Amygdala (tissue), 56 donors: ENCODE data around the gene HECA.

Experiments
- DNase-seq, 56 donors: peaks; one replicate each; lab custom pipeline; 2025; lab: John Stamatoyannopoulos, UW

The HECA gene

DNA sequence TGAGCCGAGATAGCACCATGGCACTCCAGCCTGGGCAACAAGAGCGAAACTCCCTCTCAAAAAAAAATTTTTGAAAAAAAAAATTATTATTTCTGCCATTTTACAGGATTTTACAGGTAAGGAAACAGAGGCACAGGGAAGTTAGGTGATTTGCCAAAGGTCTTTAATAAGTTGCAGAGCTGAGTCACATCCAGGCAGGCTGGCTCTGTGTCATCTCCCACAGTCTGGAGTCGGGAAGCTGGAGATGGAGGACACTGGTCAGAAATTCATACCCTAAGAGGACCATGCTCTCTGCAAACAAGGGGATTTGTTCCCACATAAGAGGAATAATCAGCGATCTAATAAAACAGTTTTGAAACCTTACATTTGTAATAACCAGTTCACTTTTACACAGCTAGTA is 24.1 kb downstream of the HECA start:
- no peak for DNase-seq

DNA sequence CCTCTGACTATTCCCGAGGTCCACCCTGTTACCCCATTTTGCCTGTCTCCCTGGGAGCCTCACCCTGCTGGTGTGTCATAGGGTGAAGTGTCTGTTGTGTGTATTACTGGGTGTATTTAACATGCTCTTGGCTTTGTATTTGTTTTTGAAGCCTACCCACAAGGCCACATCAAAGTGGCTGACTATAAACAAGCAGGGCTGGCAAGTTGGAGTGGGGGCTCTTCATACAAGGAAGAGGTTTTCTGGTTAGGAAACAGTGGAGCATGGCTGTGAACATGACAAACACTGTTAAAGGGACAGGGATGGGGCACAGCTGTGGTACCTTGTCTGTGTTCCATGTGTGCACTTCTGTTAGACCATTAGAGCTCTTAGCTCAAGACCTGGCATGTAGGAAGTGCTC is 26.3 kb downstream of the HECA start:
- DNase-seq, result no peak

DNA sequence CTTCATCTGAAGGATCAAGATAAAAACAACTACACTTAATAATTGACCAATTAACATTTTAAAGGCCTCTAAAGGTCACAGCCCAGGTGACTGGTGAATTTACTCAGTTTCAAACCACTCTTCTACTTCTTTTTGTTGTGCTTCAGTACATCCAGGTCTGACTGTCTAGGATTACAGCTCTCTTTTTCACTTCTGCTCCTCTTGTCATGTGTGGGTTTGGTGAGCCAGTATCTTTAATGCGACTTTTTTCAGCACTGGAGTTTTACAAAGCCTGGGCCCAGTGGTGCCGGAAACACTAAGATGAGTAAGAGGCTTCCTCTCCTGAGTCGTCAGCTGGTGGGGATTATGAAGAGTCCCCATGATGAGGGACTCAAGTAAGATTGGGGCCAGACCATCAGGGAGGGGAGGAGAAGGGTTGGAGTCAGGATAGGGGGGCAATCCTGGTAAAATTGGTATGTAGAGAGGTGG is 27.0 kb downstream of the HECA start:
- no peak for DNase-seq

DNA sequence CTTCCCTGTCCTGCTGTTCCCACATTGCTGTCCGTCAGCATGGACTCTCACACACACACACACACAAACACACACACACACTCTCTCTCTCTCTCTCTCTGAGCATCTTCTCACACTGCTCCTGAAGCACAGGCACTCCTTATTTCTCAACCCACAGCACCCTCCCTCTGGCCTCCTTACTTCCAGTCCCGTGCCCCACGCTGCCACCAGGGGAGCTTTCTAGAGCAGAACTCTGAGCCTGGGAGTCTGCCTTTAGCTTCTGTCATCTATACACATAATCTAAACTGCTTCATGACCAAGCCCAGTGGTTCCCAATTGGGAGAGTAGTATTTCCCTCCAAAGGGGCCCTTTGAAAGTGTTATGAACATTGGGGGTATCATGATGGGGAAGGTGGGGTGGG is 29.1 kb downstream of the HECA start:
- no peak for DNase-seq

DNA sequence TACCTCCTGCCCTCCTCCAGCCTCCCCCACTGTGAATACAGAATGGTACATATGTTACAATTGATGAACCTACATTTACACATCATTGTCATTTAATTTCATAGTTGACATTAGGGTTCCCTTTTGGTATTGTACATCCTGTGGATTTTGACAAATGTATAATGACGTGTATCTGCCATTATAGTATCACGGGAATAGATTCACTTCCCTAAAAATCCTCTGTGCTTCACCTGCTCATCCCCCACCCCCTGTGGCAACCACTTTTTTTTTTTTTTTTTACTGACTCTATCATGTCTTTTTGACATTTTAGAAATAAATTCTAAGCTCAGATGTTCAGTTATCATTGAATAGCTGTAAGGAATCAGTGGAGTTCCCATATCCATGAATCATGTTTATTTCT is 30.4 kb downstream of the HECA start:
- DNase-seq, result no peak

DNA sequence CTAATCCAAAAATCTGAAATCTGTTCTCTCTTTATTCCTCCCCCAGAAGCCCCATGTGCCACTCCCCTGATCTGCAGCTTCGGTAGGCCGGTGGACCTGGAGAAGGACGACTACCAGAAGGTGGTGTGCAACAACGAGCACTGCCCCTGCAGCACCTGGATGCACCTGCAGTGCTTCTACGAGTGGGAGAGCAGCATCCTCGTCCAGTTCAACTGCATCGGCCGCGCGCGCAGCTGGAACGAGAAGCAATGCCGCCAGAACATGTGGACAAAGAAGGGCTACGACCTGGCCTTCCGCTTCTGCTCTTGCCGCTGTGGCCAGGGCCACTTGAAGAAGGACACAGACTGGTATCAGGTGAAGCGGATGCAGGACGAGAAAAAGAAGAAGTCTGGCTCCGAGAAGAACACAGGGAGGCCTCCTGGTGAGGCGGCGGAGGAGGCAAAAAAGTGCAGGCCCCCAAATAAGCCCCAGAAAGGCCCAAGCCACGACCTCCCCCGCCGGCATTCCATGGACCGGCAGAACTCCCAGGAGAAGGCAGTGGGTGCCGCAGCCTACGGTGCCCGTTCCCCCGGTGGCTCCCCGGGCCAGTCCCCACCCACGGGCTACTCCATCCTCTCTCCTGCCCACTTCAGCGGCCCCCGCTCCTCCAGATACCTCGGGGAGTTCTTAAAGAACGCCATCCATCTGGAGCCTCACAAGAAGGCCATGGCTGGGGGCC is 31.5 kb downstream of the HECA start:
- DNase-seq, result no peak

DNA sequence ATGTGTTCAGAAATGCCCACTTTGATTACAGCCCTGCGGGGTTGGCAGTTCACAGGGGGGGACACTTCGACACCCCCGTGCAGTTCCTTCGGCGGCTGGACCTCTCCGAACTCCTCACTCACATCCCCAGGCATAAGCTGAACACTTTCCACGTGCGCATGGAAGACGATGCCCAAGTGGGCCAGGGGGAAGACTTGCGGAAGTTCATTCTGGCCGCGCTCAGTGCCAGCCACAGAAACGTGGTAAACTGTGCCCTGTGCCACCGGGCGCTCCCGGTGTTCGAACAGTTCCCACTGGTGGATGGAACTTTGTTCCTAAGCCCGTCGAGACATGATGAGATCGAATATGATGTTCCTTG is 32.1 kb downstream of the HECA start:
- DNase-seq, result no peak

DNA sequence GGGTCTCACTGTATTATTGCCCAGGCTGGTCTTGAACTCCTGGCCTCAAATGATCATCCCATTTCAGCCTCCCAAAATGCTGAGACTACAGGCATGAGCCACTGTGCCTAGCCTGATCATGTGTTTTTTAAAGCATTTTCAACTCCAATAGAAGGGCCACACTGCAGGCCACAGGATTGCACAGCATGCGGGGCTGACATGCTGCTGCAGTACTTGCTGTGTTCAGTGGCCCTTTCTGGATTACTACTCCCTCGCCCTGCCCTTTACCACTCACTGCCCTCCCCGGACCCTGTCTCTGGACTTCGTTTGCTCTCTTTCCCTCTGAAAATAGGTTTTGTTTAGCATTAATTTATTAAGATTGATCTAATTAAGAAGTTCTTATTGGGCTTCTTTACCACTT is 37.3 kb downstream of the HECA start:
- DNase-seq, result no peak

DNA sequence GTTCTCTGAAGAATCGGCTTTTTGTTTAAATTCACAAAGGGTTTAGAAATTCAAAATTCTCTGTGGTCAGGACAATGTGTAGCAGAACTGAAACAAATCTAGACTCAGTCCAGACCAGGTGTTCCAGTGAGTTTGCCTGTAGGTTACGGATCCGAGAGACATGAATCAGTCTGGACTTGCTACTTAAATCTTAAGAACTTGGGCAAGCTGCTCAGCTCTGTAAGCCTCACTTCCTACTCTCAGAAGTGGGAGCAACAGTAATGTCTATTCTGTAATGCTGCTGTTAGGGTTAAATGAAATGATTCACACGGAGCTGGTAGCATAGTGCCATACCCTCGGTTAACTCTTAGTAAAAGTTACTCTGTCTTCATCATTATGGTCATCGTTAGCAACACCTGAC is 37.7 kb downstream of the HECA start:
- no peak for DNase-seq

DNA sequence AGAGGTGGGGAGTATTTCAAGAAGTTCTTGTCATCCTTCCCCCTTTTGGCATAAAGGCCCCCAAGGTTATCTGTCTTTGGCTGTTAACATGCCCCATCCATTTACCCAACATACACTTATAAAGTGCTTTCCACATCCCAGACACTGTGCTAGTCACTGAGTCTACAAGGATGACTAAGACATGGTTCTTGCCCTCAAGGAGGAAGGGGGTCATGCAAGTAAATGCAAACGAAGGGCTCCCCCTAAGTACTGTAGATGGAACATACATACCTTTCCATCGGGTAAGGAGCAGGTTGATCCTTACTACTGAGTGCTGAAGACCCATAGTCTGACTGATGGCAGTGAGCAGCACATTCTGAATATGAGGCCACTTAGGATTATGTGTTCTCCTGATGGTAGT is 38.3 kb downstream of the HECA start:
- DNase-seq, result no peak

DNA sequence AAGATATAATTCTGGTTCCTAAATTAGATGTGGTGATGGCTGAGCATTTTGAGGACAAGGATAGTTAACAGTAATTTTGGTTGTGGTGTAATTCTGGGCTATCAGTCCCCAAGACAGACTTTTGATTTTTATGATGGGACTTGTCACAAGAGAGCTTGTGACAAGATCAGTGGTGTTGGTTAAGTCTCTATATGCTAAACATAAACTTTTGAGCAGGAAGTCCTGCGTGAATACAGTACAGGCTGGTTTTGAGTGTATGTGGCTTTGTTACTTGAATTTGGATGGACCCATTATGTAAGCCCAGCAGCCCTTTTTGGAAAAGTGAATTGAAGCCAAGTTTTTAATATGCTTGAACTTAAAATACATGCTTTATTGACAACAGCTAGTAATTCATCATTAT is 38.9 kb downstream of the HECA start:
- DNase-seq, result no peak

DNA sequence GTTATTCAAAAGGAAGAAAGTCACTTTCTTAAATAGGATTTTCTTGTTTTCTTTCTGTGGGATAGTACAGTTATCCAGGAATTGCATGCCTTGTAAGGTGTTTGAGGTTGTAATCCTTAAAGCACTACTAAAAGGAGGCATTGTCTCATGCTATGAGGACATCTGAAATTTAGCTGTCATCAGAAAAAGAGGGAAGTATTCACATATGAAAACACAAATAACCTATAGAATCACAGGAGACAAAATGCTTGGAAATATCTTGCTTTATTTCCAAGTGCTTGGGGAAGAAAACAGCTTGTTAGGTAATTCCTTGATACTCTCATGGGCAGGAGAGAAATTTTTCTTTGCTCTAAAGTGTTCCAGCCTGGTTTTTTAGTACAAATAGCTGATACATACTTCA is 40.1 kb downstream of the HECA start:
- no peak for DNase-seq

DNA sequence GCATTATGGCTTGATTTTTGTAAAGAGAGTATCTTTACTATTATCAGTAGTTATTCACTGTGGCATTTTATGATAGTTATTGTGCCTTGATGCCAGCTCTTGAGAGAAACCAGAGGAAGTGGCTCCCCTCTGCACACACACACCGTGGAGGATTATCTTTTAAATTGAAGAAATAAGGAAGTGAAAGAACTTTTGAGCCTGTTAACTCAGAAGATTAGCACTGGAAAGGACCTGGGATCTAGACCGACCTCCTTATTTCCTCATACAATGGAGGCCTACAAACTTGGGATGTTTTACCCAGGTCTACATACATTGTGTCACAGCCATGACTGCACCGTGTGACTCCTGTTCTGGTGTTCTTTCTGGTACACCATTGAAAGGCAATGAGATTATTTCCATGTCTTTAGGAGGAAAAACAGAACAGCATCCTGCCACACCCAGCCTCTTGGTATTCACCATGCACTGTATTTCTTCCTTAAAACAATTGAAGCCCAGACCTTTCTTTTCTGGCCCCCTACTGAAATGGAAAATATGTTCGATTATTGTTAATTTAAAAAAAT is 40.6 kb downstream of the HECA start:
- DNase-seq, result no peak

DNA sequence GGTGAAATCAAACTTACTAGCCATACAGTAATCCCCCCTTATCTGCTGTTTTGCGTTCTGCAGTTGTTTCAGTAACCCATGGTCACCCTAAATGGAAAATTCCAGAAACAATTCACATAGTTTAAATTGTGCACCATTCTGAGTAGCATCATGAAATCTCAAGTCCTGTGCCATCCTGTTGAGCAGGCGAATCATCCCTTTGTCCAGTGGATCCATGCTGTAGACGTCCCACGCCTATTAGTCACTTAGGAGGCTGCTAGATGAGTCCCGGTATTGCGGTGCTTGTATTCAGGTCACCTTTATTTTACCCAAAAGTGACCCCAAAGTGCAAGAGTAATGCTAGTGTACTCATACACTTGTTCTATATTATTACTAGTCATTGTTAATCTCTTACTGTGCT is 46.4 kb downstream of the HECA start:
- DNase-seq, result no peak

DNA sequence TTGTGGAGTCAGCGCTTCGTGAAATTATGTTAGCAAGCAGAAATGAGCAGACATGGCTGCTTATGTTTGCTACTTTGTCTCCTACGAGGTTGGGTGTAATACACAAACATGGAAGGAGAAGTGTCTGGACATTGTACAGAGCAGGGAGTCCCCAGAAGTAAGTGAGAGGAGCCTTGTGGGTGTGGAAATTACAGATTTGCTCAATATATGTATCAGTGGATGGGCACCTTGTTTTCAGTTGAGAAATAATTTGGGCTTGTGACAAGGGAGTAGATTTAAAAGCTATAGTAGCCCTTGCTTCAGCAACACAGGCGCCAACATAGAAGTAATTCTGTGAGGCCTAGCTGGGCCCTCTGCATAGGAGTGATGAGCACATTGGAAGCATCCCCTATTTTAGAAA is 49.2 kb downstream of the HECA start:
- no peak for DNase-seq

DNA sequence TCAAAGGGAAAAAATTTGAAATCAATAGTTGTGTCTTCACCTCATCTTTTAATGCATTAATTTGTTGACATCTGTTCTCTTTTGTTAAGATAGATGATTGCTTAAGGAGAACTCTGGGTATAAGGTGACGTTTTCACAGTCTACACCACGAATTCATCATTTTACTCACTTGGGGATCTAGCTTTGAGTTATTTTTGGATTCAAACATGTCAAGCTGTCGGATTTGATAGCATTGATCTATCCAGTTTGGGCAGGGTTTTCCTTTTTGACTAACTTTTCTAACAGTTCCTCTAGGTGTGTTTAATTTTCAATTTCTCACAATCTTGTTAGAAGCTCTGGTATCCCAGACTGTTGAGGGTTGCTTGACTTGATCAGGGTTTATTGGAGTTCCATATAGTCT is 49.6 kb downstream of the HECA start:
- DNase-seq, result no peak

DNA sequence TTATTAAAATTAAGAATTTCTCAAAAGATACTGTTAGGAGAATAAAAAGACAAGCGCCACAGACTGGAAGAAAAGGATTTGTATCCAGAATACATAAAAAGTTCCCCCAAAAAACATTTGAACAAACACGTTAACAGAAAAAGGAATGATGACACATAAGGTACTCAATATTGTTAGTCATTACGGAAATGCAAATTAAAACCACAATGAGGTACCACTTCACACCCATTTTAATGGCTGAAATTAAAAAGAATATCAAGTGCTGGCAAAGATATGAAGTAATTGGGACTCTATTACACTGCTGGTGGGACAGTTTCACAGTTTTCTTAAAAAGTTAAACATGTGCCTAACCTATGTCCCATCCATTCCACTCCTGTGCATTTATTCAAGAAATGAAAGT is 51.4 kb downstream of the HECA start:
- DNase-seq, result no peak

DNA sequence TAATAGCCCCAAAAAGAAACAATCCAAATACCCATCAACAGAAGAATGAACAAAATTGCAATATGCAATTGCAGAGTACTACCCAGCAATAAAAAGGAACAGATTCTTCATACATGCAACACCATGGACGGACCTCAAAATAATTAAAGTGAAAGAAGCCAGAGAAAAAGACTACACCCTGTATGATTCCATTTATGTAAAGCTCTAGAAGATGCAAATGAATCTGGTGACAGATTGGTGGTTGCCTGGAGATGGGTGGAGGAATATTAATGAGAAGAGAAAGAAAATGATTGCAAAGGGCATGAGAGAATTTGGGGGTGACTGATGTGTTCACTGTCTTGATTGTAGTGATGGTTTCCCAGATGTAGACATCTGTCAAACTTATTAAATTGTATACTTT is 51.8 kb downstream of the HECA start:
- no peak for DNase-seq

DNA sequence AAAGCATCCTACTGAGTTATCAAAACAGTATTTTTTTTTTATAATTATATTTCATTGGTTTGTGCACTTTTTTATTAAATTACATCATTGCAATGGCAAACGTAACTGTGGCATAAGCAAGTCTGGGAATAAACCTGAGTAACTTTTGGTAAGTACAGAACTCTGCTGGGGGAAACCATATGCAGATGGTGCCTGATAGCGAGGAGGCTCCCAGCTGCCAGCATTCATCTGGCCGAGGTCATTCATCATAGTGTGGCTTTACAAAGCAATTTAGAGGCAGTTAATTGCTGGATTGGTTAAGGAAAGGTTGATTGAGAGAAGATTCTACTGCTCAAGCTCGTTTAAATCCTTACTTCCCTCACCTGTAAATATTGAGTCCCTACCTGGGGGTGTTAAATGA is 52.6 kb downstream of the HECA start:
- no peak for DNase-seq

DNA sequence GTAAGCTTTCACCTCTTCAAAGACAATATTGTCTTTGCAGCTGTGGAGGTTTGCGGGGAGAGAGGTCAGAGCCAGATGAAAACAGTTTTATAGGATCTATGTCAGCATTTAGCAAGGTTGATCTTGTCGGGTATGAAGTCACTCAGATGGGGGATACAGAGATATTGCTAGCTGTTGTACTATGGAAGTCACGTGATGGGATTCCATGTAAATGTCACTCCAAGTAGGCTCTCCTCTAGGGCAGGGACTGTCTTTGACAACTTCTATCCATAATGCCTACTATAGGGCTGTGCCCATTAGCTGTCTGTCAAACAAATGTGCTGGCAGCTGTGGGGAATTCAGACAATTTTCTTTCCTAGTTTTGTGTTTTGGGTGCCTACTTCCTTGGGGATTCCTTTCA is 54.8 kb downstream of the HECA start:
- no peak for DNase-seq

DNA sequence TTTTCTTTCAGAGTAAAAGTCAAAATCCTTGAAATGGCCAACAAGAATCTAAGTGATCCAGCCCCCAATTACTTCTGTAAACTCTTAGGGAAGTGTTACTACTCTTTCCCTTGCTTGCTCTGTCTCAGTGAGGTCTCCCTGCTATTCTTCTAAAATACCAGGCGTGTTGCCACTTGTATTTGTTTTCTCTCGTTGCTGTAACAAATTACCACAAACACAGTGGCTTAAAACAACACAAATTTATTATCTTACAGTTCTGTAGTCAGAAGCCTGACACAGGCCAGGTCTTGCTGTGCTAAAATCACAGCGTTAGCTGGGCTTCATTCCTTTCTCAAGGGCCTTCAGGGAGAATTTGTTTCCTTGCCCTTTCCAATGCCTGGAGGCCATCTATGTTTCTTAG is 59.9 kb downstream of the HECA start:
- no peak for DNase-seq

DNA sequence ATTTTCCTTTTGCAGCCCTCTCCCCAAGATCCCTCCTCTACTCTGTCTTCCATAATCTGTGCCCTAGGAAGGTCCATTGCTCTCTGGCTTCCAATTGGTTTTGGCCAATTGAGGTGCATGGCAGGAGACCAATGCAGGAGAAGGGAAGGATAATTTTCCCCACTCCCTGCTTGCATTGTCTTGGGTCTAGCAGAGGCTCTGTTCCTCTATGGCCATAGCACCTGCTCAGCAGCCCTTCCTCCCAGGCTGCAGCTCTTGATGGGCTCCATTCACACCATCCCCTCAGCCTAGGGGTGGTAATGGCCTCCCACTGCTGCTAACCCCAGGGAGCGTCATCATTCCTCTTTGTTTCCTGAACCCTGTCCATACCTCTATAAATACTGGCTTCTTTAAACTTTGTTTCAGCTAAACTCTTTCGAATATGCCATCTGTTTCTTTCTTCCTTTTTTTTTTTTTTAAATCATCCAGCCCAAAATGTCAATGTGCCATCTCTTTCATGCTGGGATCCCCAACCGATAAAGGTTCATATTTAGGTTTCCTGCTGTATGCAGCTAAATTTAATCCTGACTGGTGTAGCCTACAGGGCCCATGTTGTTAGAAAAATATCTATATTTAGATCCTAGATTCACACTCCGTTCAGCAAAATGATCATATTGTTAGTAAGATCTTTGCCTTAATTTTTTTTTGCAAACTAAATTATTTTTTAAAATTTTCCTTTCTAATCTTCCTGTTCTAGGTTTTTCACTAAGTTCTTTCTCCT is 63.8 kb downstream of the HECA start:
- no peak for DNase-seq
